ENCODE measurements around the gene EIF1AX.

- TF ChIP-seq NRF1 (IDR thresholded peaks at IDR 0.05; ENCODE audit: low read depth, low read length) (no peak), FOSL2 (IDR thresholded peaks at IDR 0.05; ENCODE audit: borderline replicate concordance, low read depth) (no peak), CTCF (IDR thresholded peaks at IDR 0.05) (no peak), PBX3 (IDR thresholded peaks at IDR 0.05) (no peak), SMC3 (IDR thresholded peaks at IDR 0.05; ENCODE audit: low read depth, low read length) (no peak), NFIC (IDR thresholded peaks at IDR 0.05; ENCODE audit: borderline replicate concordance) (no peak), USF1 (IDR thresholded peaks at IDR 0.05; ENCODE audit: borderline replicate concordance, low read depth) (no peak)
Measured at GRCh38 chrX:20149326-20149725, 7.7 kb upstream of the EIF1AX start.
